ENCODE measurements around the gene CPED1.

DNA sequence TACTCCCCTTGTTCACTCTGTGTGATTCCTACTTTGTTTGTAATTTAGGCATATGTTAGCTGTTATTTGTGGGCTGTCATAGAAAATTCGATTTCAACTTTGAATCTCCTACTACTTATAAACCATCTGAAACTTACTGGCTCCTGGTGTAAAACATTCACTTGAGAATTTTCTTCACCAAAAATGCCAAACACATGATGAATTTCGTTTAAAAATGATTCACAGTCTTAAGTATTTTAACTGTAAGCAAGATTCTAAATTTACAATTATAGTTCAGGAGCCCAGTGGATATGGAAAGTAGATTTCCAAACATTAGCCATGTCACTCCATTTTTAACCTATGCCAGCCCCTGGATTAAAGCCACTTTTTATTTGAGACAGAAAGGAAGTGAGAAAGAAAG lies 3.1 kb downstream of the CPED1 start:
- no peak for TF ChIP-seq EZH2 (optimal IDR thresholded peaks at IDR 0.05; ENCODE audit: low read depth, low read length)
- TF ChIP-seq, protein P1, sequence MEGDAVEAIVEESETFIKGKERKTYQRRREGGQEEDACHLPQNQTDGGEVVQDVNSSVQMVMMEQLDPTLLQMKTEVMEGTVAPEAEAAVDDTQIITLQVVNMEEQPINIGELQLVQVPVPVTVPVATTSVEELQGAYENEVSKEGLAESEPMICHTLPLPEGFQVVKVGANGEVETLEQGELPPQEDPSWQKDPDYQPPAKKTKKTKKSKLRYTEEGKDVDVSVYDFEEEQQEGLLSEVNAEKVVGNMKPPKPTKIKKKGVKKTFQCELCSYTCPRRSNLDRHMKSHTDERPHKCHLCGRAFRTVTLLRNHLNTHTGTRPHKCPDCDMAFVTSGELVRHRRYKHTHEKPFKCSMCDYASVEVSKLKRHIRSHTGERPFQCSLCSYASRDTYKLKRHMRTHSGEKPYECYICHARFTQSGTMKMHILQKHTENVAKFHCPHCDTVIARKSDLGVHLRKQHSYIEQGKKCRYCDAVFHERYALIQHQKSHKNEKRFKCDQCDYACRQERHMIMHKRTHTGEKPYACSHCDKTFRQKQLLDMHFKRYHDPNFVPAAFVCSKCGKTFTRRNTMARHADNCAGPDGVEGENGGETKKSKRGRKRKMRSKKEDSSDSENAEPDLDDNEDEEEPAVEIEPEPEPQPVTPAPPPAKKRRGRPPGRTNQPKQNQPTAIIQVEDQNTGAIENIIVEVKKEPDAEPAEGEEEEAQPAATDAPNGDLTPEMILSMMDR (IDR thresholded peaks at IDR 0.05; ENCODE audit: low read length): no peak
